Dermis lymphatic vessel endothelial cell (primary cell): ENCODE results near the gene SH3BP5. TPM values are rescaled to one million over a fixed set of nuclear protein-coding genes. Genes with fewer than 3 reads are reported as not detected.

Experiments used
- total RNA-seq: library from RNA; depleted of rRNA; stranded (reverse); fragments of >200 nt; gene quantifications from 2 replicates; pipeline ENCODE4 v1.2.1, GENCODE V29; 2014

SH3BP5 gene, protein sequence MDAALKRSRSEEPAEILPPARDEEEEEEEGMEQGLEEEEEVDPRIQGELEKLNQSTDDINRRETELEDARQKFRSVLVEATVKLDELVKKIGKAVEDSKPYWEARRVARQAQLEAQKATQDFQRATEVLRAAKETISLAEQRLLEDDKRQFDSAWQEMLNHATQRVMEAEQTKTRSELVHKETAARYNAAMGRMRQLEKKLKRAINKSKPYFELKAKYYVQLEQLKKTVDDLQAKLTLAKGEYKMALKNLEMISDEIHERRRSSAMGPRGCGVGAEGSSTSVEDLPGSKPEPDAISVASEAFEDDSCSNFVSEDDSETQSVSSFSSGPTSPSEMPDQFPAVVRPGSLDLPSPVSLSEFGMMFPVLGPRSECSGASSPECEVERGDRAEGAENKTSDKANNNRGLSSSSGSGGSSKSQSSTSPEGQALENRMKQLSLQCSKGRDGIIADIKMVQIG
- 39.3 and 63.6 TPM in 2 replicates for total RNA-seq

DNA sequence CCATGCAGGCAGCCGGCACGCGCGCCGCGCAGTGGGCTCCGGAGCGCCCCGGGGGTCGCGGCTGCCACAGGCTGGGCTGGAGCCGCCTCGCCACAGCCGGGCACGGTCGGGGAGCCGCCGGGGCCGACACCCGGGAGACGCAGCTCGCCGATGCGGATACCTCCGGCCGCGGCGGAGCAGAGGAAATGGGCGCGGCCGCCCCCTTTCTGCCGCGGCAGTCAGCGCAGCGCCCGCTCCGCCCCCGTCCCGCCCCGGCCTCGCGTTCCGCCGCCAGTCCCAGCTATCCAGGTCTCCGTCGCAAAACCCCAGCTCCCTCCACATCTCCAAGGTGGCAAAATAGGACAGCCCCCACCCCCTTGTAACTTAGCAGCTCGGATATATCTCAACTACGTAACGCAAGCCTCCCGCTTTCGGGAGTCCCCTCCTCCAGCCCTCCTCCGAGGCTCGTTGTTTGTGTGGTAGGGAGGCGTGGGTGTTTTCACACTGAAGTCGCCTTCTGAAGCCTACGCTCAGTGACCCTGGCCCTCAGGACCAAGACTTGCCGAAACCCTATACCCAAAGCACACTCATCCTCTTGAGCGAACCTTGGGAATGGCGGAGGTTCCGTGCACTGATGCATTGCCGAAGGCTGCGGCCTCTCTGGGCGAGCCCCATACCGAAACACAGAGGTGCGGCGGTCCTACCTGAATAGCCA, at the start of gene SH3BP5:
Gene SH3BP5, minus strand, starts transcription at position 182 of the 694 bp plus-strand sequence. Its CDS starts 178 bp downstream, at position 4.

DNA sequence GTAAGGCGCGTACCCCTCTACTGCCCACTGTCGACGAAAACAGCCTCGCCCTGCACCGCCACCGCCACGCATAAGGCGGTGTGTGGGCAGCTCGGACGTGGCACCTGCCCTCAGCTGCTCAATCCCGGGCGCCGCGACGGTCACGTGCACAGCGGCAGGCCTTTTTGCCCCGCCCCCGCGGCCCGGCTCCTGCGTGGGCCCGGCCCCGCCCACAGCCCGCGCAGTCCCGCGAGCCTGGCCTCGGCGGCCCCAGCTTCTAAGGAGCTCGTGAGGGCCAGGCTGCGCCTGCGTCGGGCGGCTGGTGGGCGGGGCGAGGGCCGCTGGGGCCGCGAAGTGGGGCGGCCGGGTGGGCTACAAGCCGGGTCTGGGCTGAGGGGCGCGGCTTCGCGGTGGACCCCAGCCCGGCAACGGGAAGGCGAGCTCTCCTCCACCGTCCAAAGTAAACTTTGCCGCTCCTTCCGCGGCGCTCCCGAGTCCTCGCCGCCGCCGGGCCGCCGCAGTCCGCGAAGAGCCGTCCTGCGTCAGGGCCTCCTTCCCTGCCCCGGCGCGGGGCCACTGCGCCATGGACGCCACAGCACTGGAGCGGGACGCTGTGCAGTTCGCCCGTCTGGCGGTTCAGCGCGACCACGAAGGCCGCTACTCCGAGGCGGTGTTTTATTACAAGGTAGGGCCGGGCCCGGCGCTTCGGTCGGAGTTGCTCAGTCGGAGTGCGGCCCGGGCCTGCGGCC, 126.3 kb downstream of the SH3BP5 start, which contains the start of gene CAPN7:
Gene CAPN7, plus strand, starts transcription at position 313 of the 728 bp plus-strand sequence. Its CDS starts 250 bp downstream, at position 563.

Other genes with a start within 250 kb of the SH3BP5 start
- gene RBSN, start 233.4 kb downstream of the SH3BP5 start, total RNA-seq, result 19.0 and 23.6 TPM in 2 replicates
- gene CAPN7, start 126.3 kb downstream of the SH3BP5 start, total RNA-seq, result 26.9 and 31.5 TPM in 2 replicates
- gene METTL6, start 95.0 kb upstream of the SH3BP5 start, total RNA-seq, result 18.4 and 24.0 TPM in 2 replicates
- gene EAF1, start 95.0 kb upstream of the SH3BP5 start, total RNA-seq, result 13.5 and 16.2 TPM in 2 replicates
- gene COLQ, start 189.1 kb upstream of the SH3BP5 start, total RNA-seq, result 0.43 and 0.98 TPM in 2 replicates